ENCODE measurements around the gene UNC93B1. TPM values are rescaled to one million over a fixed set of nuclear protein-coding genes. Genes with fewer than 3 reads are reported as not detected.
A peak's percentile ranks its signal among the peaks of the same experiment; 100 is the strongest.
"Not testable (repeated sequence)": the region's sequence is repeated elsewhere in the genome, so short reads cannot be mapped to it uniquely, and the experiment has no call there.

Gene UNC93B1
- total RNA-seq, 4 donors from 2014 or later = 16.6 to 38.4 (median 31.6) TPM

DNA sequence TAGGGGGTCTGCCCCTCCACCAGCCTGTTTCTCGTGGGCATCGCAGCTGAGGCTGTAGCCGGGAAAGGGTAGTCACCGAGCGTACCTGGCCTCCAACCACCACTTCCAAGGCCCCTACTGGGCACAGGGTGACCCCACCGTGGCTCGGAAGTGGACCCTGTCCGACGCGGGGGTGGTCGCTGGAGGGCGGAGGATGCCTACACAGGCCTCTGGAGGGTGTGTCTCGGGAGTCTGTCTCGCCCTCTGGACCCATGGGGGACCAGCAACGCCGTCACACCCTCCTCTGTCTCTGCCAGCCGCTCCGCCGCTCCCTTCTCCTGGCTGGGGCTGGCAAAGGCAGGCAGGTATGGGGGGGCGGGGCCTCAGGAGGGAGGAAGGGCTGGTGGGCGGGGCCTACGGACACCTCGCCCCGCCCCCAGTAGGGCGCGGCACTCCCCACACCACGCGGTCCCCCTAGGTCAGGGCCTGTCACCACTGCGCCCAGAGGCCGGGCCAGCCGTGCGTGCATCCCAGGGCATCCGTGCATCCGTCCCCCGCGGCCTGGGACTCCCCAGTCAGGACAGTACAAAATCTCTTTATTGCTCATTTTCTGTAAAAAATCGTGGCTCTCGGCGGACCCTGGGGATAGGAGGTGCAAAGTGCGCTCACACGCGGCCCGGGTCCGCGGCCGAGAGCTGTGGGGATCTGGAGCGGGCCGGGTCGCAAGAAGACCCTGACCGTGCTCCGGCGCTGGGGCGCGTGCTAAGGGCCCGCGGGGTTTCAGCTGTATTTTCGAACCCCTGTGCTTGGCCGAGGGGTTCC, 13.2 kb downstream of the UNC93B1 start:
- peaks cover 0 to 35% (median 5%) of the 10 kb centered on the region in 4 donors for H3K27me3 ChIP-seq
- H3K4me3 ChIP-seq = peak overlapping the region; percentile 32 to 42 (median 38)
- 29% methylated on average over 10 of the region's 58 CpGs for WGBS
- DNase-seq (ENCODE audit: extremely low spot score); H3K27ac ChIP-seq (replicated peaks in 1 of 4); H3K36me3 ChIP-seq; H3K9me3 ChIP-seq; intact Hi-C loops (cut with DNase I): not testable (repeated sequence)
- peaks cover 8 to 13% (median 12%) of the 10 kb centered on the region in 4 donors for H3K4me1 ChIP-seq

- H3K27me3 ChIP-seq = peaks cover 0 to 20% (median 0%) of the 10 kb centered on the region in 4 donors
- H3K4me1 ChIP-seq = not testable (repeated sequence)
- 90% methylated on average over 6 of the region's 6 CpGs for WGBS
Measured at GRCh38 chr11:67985302-67985701, 18.6 kb downstream of the UNC93B1 start.

DNA sequence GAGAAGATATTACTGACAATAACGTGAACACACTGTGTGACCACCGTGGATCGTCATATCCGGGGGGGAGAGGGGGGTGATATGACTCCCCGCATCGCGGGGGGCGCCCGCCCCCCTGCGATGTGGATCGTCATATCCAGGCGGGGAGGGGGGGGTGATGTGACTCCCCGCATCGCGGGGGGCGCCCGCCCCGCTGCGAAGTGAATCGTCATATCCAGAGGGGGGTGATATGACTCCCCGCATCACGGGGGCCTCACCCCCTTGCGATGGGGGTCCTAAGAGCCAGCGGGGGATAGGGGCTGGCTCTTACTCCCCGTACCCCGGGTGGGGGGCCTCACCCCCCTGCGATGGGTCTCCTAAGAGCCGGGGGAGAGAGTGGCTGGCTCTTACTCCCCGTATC, 19.9 kb downstream of the UNC93B1 start:
- no peak overlapping the region for H3K27ac ChIP-seq (replicated peaks in 1 of 4)
- no peaks in the 10 kb centered on the region for H3K9me3 ChIP-seq
- TF ChIP-seq POLR2A (IDR thresholded peaks at IDR 0.05; ENCODE audit: low read depth) (no peak), POLR2AphosphoS5 (IDR thresholded peaks at IDR 0.05) (no peak), EP300 (IDR thresholded peaks at IDR 0.05) (no peak)
- 80% methylated on average over 27 of the region's 29 CpGs for WGBS
- no peak overlapping the region for H3K4me3 ChIP-seq
- intact Hi-C loops (cut with DNase I) = no loop called here
- no peak for DNase-seq (ENCODE audit: extremely low spot score)
- peaks cover 0 to 14% (median 0%) of the 10 kb centered on the region in 4 donors for H3K27me3 ChIP-seq
- no peaks in the 10 kb centered on the region for H3K4me1 ChIP-seq
- no peaks in the 10 kb centered on the region for H3K36me3 ChIP-seq

More at GRCh38 chr11:67985302-67985701, 18.6 kb downstream of the UNC93B1 start:
- H3K36me3 ChIP-seq; H3K27ac ChIP-seq (replicated peaks in 1 of 4); intact Hi-C loops (cut with DNase I); H3K4me3 ChIP-seq; H3K9me3 ChIP-seq; DNase-seq (ENCODE audit: extremely low spot score): not testable (repeated sequence)

DNA sequence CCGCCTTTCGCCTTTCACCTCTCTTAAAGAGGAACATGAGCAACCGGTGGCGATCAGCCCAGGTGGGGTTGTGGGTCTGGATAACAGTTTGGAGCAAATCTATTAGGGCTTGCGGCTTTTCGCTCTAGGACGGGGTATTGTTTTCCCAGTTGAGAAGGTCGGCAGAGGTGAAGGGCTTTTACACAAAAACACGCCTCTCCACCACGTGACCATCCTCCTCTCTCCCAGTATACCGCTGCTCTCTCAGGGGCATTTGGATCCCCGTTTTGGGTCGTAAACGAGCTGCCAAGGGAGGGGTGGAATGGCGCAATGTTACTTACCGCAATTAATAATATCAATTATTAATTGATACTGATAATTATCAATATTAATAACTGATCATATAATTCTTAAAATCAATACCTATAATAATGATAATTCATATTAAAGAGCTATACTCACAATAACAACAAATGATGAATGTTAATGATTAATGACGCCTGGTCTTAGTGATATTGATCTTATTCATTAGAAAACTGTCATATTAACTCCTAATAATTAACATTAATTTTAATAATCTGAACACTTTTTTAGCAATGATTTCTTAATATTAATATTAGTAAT, 21.5 kb downstream of the UNC93B1 start:
- H3K27ac ChIP-seq (replicated peaks in 1 of 4); H3K9me3 ChIP-seq; intact Hi-C loops (cut with DNase I); H3K36me3 ChIP-seq; DNase-seq (ENCODE audit: extremely low spot score); H3K4me1 ChIP-seq; H3K4me3 ChIP-seq: not testable (repeated sequence)
- H3K27me3 ChIP-seq = peaks cover 0 to 28% (median 0%) of the 10 kb centered on the region in 4 donors
- WGBS = 77% methylated on average over 17 of the region's 17 CpGs

GRCh38 chr11:67981226-67981625, 22.7 kb downstream of the UNC93B1 start:
- peaks cover 0 to 31% (median 0%) of the 10 kb centered on the region in 4 donors for H3K27me3 ChIP-seq
- WGBS = 92% methylated on average over 8 of the region's 10 CpGs
- H3K4me1 ChIP-seq; H3K36me3 ChIP-seq; H3K27ac ChIP-seq (replicated peaks in 1 of 4); H3K4me3 ChIP-seq; DNase-seq (ENCODE audit: extremely low spot score); H3K9me3 ChIP-seq; intact Hi-C loops (cut with DNase I): not testable (repeated sequence)

GRCh38 chr11:67978766-67979418, 25.0 kb downstream of the UNC93B1 start:
- H3K9me3 ChIP-seq; H3K27ac ChIP-seq (replicated peaks in 1 of 4); DNase-seq (ENCODE audit: extremely low spot score); H3K4me3 ChIP-seq; H3K4me1 ChIP-seq; intact Hi-C loops (cut with DNase I); H3K36me3 ChIP-seq: not testable (repeated sequence)
- peaks cover 0 to 23% (median 0%) of the 10 kb centered on the region in 4 donors for H3K27me3 ChIP-seq
- 78% methylated on average over 9 of the region's 17 CpGs for WGBS

GRCh38 chr11:67974746-67975145, 29.2 kb downstream of the UNC93B1 start:
- H3K27ac ChIP-seq (replicated peaks in 1 of 4); H3K4me1 ChIP-seq; intact Hi-C loops (cut with DNase I); DNase-seq (ENCODE audit: extremely low spot score); H3K9me3 ChIP-seq; H3K36me3 ChIP-seq; H3K4me3 ChIP-seq: not testable (repeated sequence)
- WGBS = 90% methylated on average over 12 of the region's 12 CpGs
- peaks cover 0 to 25% (median 0%) of the 10 kb centered on the region in 4 donors for H3K27me3 ChIP-seq

- H3K27me3 ChIP-seq; DNase-seq (ENCODE audit: extremely low spot score); H3K4me3 ChIP-seq; H3K9me3 ChIP-seq; H3K4me1 ChIP-seq; H3K36me3 ChIP-seq; H3K27ac ChIP-seq (replicated peaks in 1 of 4); intact Hi-C loops (cut with DNase I): not testable (repeated sequence)
- WGBS = 93% methylated on average over 15 of the region's 19 CpGs
Measured at GRCh38 chr11:67965830-67966348, 38.0 kb downstream of the UNC93B1 start.

DNA sequence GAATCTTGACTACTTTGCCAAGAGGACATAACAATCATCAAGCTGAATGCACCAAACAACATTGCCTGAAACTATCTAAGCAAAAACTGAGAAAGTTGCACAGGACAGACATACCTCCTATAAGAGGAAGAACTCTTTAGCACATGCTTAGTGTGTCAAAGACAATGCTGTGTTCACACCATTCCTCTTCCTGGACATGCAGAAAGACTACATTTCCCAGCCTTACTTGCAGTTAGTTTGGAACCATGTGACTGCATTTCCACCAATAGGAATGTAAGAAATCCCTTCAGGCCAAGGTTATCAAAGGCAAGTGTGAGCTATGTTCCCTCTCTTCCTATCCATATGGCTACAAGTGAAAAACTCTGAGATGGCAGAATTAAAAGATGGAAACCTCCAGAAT, 39.2 kb downstream of the UNC93B1 start:
- intact Hi-C loops (cut with DNase I); H3K9me3 ChIP-seq; H3K27ac ChIP-seq (replicated peaks in 1 of 4); H3K4me1 ChIP-seq; H3K36me3 ChIP-seq; H3K4me3 ChIP-seq; DNase-seq (ENCODE audit: extremely low spot score); H3K27me3 ChIP-seq: not testable (repeated sequence)

GRCh38 chr11:67963879-67964278, 40.0 kb downstream of the UNC93B1 start:
- H3K27ac ChIP-seq (replicated peaks in 1 of 4); DNase-seq (ENCODE audit: extremely low spot score); H3K4me1 ChIP-seq; intact Hi-C loops (cut with DNase I); H3K9me3 ChIP-seq; H3K36me3 ChIP-seq; H3K27me3 ChIP-seq; H3K4me3 ChIP-seq: not testable (repeated sequence)
- 57% methylated on average over 6 of the region's 6 CpGs for WGBS

DNA sequence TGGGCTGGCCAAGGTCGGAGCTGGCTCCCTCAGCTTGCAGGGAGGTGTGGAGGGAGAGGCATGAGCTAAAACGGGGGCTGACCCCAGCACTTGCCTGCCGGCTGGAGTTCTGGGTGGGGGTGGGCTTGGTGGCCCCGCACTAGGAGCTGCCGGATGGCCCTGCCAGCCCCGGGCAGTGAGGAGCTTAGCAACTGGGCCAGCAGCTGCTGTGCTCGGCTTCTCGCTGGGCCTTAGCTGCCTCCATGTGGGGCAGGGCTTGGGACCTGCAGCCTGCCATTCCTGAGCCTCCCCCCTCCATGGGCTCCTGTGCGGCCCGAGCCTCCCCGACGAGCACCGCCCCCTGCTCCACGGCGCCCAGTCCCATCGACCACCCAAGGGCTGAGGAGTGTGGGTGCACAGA, 40.7 kb downstream of the UNC93B1 start:
- WGBS = 98% methylated on average over 6 of the region's 16 CpGs
- H3K9me3 ChIP-seq; intact Hi-C loops (cut with DNase I); H3K4me1 ChIP-seq; H3K36me3 ChIP-seq; H3K27ac ChIP-seq (replicated peaks in 1 of 4); DNase-seq (ENCODE audit: extremely low spot score); H3K4me3 ChIP-seq; H3K27me3 ChIP-seq: not testable (repeated sequence)

DNA sequence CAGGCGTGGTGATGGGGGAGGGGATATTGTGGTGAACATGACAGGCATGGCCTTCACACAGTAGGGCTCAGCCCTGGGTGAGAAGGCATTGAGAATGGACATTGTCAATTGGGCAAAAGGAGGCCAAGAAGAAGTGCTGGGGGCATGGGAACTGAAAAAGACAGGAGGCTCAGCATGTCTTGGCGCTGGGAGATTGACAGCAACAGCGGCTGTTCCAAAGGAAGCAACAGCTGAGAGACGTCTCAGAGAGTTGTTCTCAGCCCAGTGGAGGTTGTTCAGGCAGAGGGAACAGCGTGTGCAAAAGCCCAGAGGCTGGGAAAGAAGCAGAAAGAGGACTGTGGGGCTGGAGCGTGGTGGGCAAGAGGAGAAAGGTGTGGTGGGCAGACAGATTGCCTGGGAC, 47.7 kb downstream of the UNC93B1 start:
- H3K27ac ChIP-seq (replicated peaks in 1 of 4); H3K4me3 ChIP-seq; DNase-seq (ENCODE audit: extremely low spot score); H3K9me3 ChIP-seq; H3K4me1 ChIP-seq; intact Hi-C loops (cut with DNase I); H3K36me3 ChIP-seq: not testable (repeated sequence)
- peaks cover 0 to 24% (median 0%) of the 10 kb centered on the region in 4 donors for H3K27me3 ChIP-seq
- WGBS = 77% methylated on average over 6 of the region's 6 CpGs

Measured in esophagus muscularis mucosa (tissue), 4 donors.